ENCODE data around the gene SCRN1.

DNA sequence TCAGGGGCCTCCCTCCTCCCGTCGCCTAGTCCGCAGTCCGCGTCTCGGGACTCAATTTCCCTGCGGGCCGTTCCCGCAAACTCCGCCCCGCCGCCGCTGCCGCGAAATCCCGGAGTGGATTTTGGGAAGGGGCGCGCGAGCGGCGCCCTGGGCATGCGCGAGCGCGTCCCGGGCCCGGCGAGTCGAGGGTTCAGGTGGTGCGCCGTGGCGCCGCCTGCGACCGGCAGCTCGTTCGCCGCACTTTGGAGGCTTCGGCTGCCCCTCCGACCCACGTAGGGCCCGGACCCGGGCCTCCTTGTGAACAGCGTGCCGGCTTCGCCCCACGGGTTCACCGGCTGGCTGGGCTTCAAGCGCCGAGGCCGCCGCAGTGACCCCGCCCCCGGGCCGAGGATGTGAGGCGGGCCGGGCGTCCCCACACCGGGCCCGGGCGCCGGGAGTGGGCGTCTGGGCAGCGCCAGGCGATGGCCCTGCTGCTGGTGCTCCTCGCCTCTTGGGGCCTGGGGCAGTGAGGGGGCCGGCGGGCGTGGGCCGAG lies 38.7 kb upstream of the SCRN1 start, which contains the start of gene PLEKHA8:
- TF ChIP-seq, protein P1, sequence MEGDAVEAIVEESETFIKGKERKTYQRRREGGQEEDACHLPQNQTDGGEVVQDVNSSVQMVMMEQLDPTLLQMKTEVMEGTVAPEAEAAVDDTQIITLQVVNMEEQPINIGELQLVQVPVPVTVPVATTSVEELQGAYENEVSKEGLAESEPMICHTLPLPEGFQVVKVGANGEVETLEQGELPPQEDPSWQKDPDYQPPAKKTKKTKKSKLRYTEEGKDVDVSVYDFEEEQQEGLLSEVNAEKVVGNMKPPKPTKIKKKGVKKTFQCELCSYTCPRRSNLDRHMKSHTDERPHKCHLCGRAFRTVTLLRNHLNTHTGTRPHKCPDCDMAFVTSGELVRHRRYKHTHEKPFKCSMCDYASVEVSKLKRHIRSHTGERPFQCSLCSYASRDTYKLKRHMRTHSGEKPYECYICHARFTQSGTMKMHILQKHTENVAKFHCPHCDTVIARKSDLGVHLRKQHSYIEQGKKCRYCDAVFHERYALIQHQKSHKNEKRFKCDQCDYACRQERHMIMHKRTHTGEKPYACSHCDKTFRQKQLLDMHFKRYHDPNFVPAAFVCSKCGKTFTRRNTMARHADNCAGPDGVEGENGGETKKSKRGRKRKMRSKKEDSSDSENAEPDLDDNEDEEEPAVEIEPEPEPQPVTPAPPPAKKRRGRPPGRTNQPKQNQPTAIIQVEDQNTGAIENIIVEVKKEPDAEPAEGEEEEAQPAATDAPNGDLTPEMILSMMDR (conservative IDR thresholded peaks at IDR 0.05 in 1 of 2, IDR thresholded peaks at IDR 0.05 in 1 of 2; ENCODE audit: extremely low read depth in 1 of 2, insufficient read depth in 1 of 2, low read depth in 1 of 2, low read length in 2 of 2) = no peak
- TF ChIP-seq EZH2 (IDR thresholded peaks at IDR 0.05; ENCODE audit: borderline replicate concordance, low read length) = no peak

Data from mammary epithelial cell (primary cell).